HepG2 (cell line): ENCODE results near the gene SHC1. TPM values are rescaled to one million over a fixed set of nuclear protein-coding genes. Genes with fewer than 3 reads are reported as not detected.

ENCODE experiments used
- DPF2 ChIP-seq: sonication (generic); formaldehyde crosslinking; IDR thresholded peaks from 2 replicates; pipeline ENCODE4 v1.4.0; 2020; ENCODE audit warnings: mild to moderate bottlenecking, low read depth, missing genetic modification reagents, borderline replicate concordance
- FOXO1 ChIP-seq: sonication (generic); formaldehyde crosslinking; IDR thresholded peaks from 2 replicates; pipeline ENCODE4 v1.4.0; 2020; ENCODE audit warnings: missing genetic modification reagents
- GPBP1L1 ChIP-seq: sonication (generic); formaldehyde crosslinking; IDR thresholded peaks from 2 replicates; pipeline ENCODE4 v1.5.0; 2020; ENCODE audit warnings: mild to moderate bottlenecking, missing genetic modification reagents
- KLF9 ChIP-seq: IDR thresholded peaks from 2 replicates; pipeline ENCODE4 v1.6.1; 2016; ENCODE audit warnings: low read depth
- NFAT5 ChIP-seq: sonication (generic); formaldehyde crosslinking; IDR thresholded peaks from 2 replicates; pipeline ENCODE4 v1.4.0; 2020; ENCODE audit warnings: missing genetic modification reagents
- NRL ChIP-seq: sonication (generic); formaldehyde crosslinking; IDR thresholded peaks from 2 replicates; pipeline ENCODE4 v1.5.0; 2020; ENCODE audit warnings: missing genetic modification reagents, mild to moderate bottlenecking, moderate library complexity, borderline replicate concordance
- SMYD3 ChIP-seq: sonication (generic); formaldehyde crosslinking; IDR thresholded peaks from 2 replicates; pipeline ENCODE4 v1.8.1; 2023; ENCODE audit warnings: mild to moderate bottlenecking, missing genetic modification reagents
- SNAPC5 ChIP-seq: sonication (generic); formaldehyde crosslinking; IDR thresholded peaks from 2 replicates; pipeline ENCODE4 v1.8.1; 2023; ENCODE audit warnings: mild to moderate bottlenecking, missing genetic modification reagents, borderline replicate concordance
- SRSF1 ChIP-seq: fragments of 200-400 bp; formaldehyde crosslinking; optimal IDR thresholded peaks from 2 replicates; pipeline ENCODE3; 2017; ENCODE audit warnings: mild to moderate bottlenecking, low read depth, low read length, moderate library complexity
- TCF7L2 ChIP-seq: IDR thresholded peaks from 2 replicates; pipeline ENCODE4 v1.6.1; 2011; ENCODE audit warnings: mild to moderate bottlenecking, low read depth, low read length, moderate library complexity
- ZNF225 ChIP-seq: sonication (generic); formaldehyde crosslinking; IDR thresholded peaks from 2 replicates; pipeline ENCODE4 v1.4.0; 2020; ENCODE audit warnings: mild to moderate bottlenecking, missing genetic modification reagents
- ZNF232 ChIP-seq: sonication (generic); formaldehyde crosslinking; IDR thresholded peaks from 2 replicates; pipeline ENCODE4 v1.4.0; 2020; ENCODE audit warnings: missing genetic modification reagents, borderline replicate concordance
- ZNF432 ChIP-seq: sonication (generic); formaldehyde crosslinking; IDR thresholded peaks from 2 replicates; pipeline ENCODE4 v1.5.0; 2020; ENCODE audit warnings: missing genetic modification reagents, mild to moderate bottlenecking, borderline replicate concordance
- ZNF441 ChIP-seq: sonication (generic); formaldehyde crosslinking; IDR thresholded peaks from 2 replicates; pipeline ENCODE4 v1.7.0; 2021; ENCODE audit warnings: missing genetic modification reagents, borderline replicate concordance
- ZNF703 ChIP-seq: sonication (generic); formaldehyde crosslinking; IDR thresholded peaks from 2 replicates; pipeline ENCODE4 v1.5.1; 2020; ENCODE audit warnings: missing genetic modification reagents, mild to moderate bottlenecking, moderate library complexity, borderline replicate concordance
- ZNF724P ChIP-seq: sonication (generic); formaldehyde crosslinking; IDR thresholded peaks from 2 replicates; pipeline ENCODE4 v1.8.0; 2022; ENCODE audit warnings: missing genetic modification reagents, borderline replicate concordance
- polyA plus RNA-seq, 8 experiments: library from polyadenylated mRNA; depleted of rRNA in 3 of 8; stranded (reverse) in 7 of 8; unstranded in 1 of 8; fragments of >200 nt; fragmentation: Illumina TruSeq in 4 of 8; extraction: Trizol in 4 of 8; gene quantifications; 2 replicates each; pipeline versions ENCODE4 v1.2.1 to v1.2.3, GENCODE V29; 2011 to 2016; ENCODE audit warnings: low read depth in 4 of 8, missing spikeins in 1 of 8, mixed read lengths in 1 of 8; ENCODE audit not compliant: insufficient read depth in 1 of 8
- total RNA-seq, 5 experiments: library from RNA; depleted of rRNA; stranded (reverse); fragments of >200 nt; fragmentation: Illumina TruSeq; extraction: Trizol; gene quantifications; 2 replicates each; pipeline ENCODE4 v1.2.3, GENCODE V29; 2016; ENCODE audit warnings: low read depth in 1 of 5
- TF ChIP-seq, protein P1 (sequence below): sonication (generic); formaldehyde crosslinking; IDR thresholded peaks from 2 replicates; pipeline ENCODE4 v1.5.0; 2020; ENCODE audit warnings: missing genetic modification reagents
- TF ChIP-seq, protein P2 (sequence below): sonication (generic); formaldehyde crosslinking; IDR thresholded peaks from 2 replicates; pipeline ENCODE4 v1.8.1; 2023; ENCODE audit warnings: missing genetic modification reagents, inconsistent platforms, borderline replicate concordance
- TF ChIP-seq, protein P3 (sequence below): sonication (generic); formaldehyde crosslinking; IDR thresholded peaks from 2 replicates; pipeline ENCODE4 v1.9.0; 2021; ENCODE audit warnings: missing genetic modification reagents, mild to moderate bottlenecking, borderline replicate concordance

Gene SHC1
- total and polyA plus RNA-seq, 2 of the 13 experiments (the other 11 are each of a cell fraction or from before 2014, with no cell fraction given): 52.0 to 137 TPM

- TF ChIP-seq, protein P1, sequence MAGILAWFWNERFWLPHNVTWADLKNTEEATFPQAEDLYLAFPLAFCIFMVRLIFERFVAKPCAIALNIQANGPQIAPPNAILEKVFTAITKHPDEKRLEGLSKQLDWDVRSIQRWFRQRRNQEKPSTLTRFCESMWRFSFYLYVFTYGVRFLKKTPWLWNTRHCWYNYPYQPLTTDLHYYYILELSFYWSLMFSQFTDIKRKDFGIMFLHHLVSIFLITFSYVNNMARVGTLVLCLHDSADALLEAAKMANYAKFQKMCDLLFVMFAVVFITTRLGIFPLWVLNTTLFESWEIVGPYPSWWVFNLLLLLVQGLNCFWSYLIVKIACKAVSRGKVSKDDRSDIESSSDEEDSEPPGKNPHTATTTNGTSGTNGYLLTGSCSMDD (CRISPR knock-in tag): no peak
- TF ChIP-seq, protein P2, sequence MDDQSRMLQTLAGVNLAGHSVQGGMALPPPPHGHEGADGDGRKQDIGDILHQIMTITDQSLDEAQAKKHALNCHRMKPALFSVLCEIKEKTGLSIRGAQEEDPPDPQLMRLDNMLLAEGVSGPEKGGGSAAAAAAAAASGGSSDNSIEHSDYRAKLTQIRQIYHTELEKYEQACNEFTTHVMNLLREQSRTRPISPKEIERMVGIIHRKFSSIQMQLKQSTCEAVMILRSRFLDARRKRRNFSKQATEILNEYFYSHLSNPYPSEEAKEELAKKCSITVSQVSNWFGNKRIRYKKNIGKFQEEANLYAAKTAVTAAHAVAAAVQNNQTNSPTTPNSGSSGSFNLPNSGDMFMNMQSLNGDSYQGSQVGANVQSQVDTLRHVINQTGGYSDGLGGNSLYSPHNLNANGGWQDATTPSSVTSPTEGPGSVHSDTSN: no peak
- no peak for TF ChIP-seq NFAT5 (CRISPR knock-in tag)
- TF ChIP-seq ZNF441 (CRISPR knock-in tag): no peak
- TF ChIP-seq, protein P3, sequence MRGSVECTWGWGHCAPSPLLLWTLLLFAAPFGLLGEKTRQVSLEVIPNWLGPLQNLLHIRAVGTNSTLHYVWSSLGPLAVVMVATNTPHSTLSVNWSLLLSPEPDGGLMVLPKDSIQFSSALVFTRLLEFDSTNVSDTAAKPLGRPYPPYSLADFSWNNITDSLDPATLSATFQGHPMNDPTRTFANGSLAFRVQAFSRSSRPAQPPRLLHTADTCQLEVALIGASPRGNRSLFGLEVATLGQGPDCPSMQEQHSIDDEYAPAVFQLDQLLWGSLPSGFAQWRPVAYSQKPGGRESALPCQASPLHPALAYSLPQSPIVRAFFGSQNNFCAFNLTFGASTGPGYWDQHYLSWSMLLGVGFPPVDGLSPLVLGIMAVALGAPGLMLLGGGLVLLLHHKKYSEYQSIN: no peak
- TF ChIP-seq DPF2 (CRISPR knock-in tag): no peak
- no peak for TF ChIP-seq ZNF724P (CRISPR knock-in tag)
- no peak for TF ChIP-seq ZNF703
- TF ChIP-seq TCF7L2: no peak
- no peak for TF ChIP-seq FOXO1 (CRISPR knock-in tag)
- TF ChIP-seq ZNF432: no peak
- no peak for TF ChIP-seq KLF9
- TF ChIP-seq SRSF1: no peak
- TF ChIP-seq NRL (CRISPR knock-in tag): no peak
- TF ChIP-seq ZNF225 (CRISPR knock-in tag): no peak
- TF ChIP-seq SNAPC5 (CRISPR knock-in tag): no peak
- no peak for TF ChIP-seq SMYD3 (CRISPR knock-in tag)
- TF ChIP-seq GPBP1L1 (CRISPR knock-in tag): no peak
- no peak for TF ChIP-seq ZNF232 (CRISPR knock-in tag)
These were observed at the start of gene SHC1 (continued) for GRCh38 chr1:154970631-154971340.
